SK-N-SH (cell line): ENCODE results near the gene LILRA1. TPM values are rescaled to one million over a fixed set of nuclear protein-coding genes. Genes with fewer than 3 reads are reported as not detected.

ENCODE experiments used
- CTCF ChIA-PET: fragments of 300-600, 350-600 bp; formaldehyde crosslinking; extraction: SDS; loops from one replicate; lab custom pipeline; 2021; lab: Yijun Ruan, JAX
- POLR2A ChIA-PET: fragments of 350-600 bp; sonication (Branson Sonifier 250); formaldehyde crosslinking; extraction: SDS; loops from one replicate; lab custom pipeline; 2020; ENCODE audit warnings: antibody characterized with exemption, inconsistent platforms; lab: Yijun Ruan, JAX
- DNase-seq: peaks from one replicate; pipeline ENCODE4 v3.0.0; 2012
- H2AFZ ChIP-seq: fragments of 200-600 bp; sonication (generic); 2 replicates; pipeline ENCODE4 v1.8.1; 2016; ENCODE audit warnings: antibody characterized with exemption, mild to moderate bottlenecking, low read depth
- H3F3A ChIP-seq: fragments of 200-600 bp; sonication (generic); replicated peaks from 2 replicates; pipeline ENCODE3; 2016; ENCODE audit warnings: antibody characterized with exemption, mild to moderate bottlenecking; ENCODE audit not compliant: insufficient read depth
- H3K27ac ChIP-seq, 2 experiments: fragments of 200-500 bp in 1 of 2; fragments of 200-600 bp in 1 of 2; sonication (Bioruptor generic) in 1 of 2; sonication (generic), shearing (Covaris generic) in 1 of 2; 2 replicates each; pipeline versions ENCODE4 v1.5.1 to v1.6.1; 2014 to 2016; ENCODE audit warnings: low read depth in 2 of 2, inconsistent platforms in 1 of 2, low read length in 1 of 2, mild to moderate bottlenecking in 1 of 2, mixed read lengths in 1 of 2
- H3K27me3 ChIP-seq: fragments of 200-600 bp; sonication (generic), shearing (Covaris generic); 2 replicates; pipeline ENCODE4 v1.6.1; 2016; ENCODE audit warnings: mixed run types; ENCODE audit not compliant: insufficient read depth
- H3K36me3 ChIP-seq, 2 experiments: fragments of 200-500 bp in 1 of 2; fragments of 200-600 bp in 1 of 2; sonication (Bioruptor generic) in 1 of 2; sonication (generic) in 1 of 2; replicated peaks in 1 of 2; 2 replicates each; pipeline versions ENCODE3 to v1.5.1; 2014 to 2016; ENCODE audit warnings: low read length in 1 of 2, mild to moderate bottlenecking in 1 of 2; ENCODE audit not compliant: insufficient read depth in 2 of 2, control insufficient read depth in 1 of 2
- H3K4me1 ChIP-seq, 2 experiments: fragments of 200-500 bp in 1 of 2; fragments of 200-600 bp in 1 of 2; sonication (Bioruptor generic) in 1 of 2; sonication (generic), shearing (Covaris generic) in 1 of 2; 2 replicates each; pipeline versions ENCODE4 v1.5.1 to v1.6.1; 2014 to 2016; ENCODE audit warnings: low read depth in 1 of 2, low read length in 1 of 2, mixed run types in 1 of 2; ENCODE audit not compliant: insufficient read depth in 2 of 2, control insufficient read depth in 1 of 2
- H3K4me2 ChIP-seq: fragments of 200-600 bp; sonication (generic), shearing (Covaris generic); 2 replicates; pipeline ENCODE4 v1.6.1; 2017; ENCODE audit warnings: mixed run types
- H3K4me3 ChIP-seq, 2 experiments: fragments of 200-500 bp in 1 of 2; fragments of 200-600 bp in 1 of 2; sonication (Bioruptor generic) in 1 of 2; sonication (generic), shearing (Covaris generic) in 1 of 2; 2 replicates each; pipeline versions ENCODE4 v1.5.1 to v1.8.1; 2014 to 2016; ENCODE audit warnings: low read depth in 2 of 2, inconsistent platforms in 1 of 2, low read length in 1 of 2, mild to moderate bottlenecking in 1 of 2, mixed read lengths in 1 of 2, moderate library complexity in 1 of 2
- H3K79me2 ChIP-seq: fragments of 200-600 bp; sonication (generic); 2 replicates; pipeline ENCODE4 v1.8.1; 2017; ENCODE audit warnings: mild to moderate bottlenecking; ENCODE audit not compliant: insufficient read depth
- H3K9ac ChIP-seq: fragments of 200-600 bp; sonication (generic); 2 replicates; pipeline ENCODE4 v1.6.1; 2017; ENCODE audit warnings: mixed run types
- H3K9me2 ChIP-seq: fragments of 200-600 bp; sonication (generic); 2 replicates; pipeline ENCODE4 v1.6.1; 2017; ENCODE audit warnings: mixed run types
- H3K9me3 ChIP-seq: fragments of 200-600 bp; sonication (generic); 2 replicates; pipeline ENCODE4 v1.6.1; 2017; ENCODE audit warnings: mixed run types, mild to moderate bottlenecking, moderate library complexity
- H4K20me1 ChIP-seq: fragments of 200-600 bp; sonication (generic); 2 replicates; pipeline ENCODE4 v1.6.1; 2017; ENCODE audit warnings: mild to moderate bottlenecking, mixed run types; ENCODE audit not compliant: insufficient read depth
- ELF1 ChIP-seq: IDR thresholded peaks from 2 replicates; pipeline ENCODE4 v1.4.0; 2012
- FOXM1 ChIP-seq: IDR thresholded peaks from 2 replicates; pipeline ENCODE4 v1.4.0; 2012; ENCODE audit warnings: low read depth, mild to moderate bottlenecking
- MEF2A ChIP-seq: IDR thresholded peaks from 2 replicates; pipeline ENCODE4 v1.4.0; 2012; ENCODE audit warnings: low read depth, borderline replicate concordance
- RAD21 ChIP-seq: IDR thresholded peaks from 2 replicates; pipeline ENCODE4 v1.6.1; 2012; ENCODE audit warnings: mild to moderate bottlenecking, low read length
- RFX5 ChIP-seq: IDR thresholded peaks from 2 replicates; pipeline ENCODE4 v1.6.1; 2012; ENCODE audit warnings: mild to moderate bottlenecking, improper control_type of control experiment, low read length
- SIN3A ChIP-seq: IDR thresholded peaks from 2 replicates; pipeline ENCODE4 v1.6.1; 2012; ENCODE audit warnings: low read depth, mild to moderate bottlenecking, low read length, moderate library complexity, borderline replicate concordance
- SMC3 ChIP-seq: IDR thresholded peaks from 2 replicates; pipeline ENCODE4 v1.6.1; 2012; ENCODE audit warnings: low read depth, low read length, improper control_type of control experiment
- TAF1 ChIP-seq: IDR thresholded peaks from 2 replicates; pipeline ENCODE4 v1.6.1; 2012; ENCODE audit warnings: low read depth, mild to moderate bottlenecking, low read length, moderate library complexity, borderline replicate concordance
- TCF12 ChIP-seq: IDR thresholded peaks from 2 replicates; pipeline ENCODE4 v1.4.0; 2012
- USF1 ChIP-seq: IDR thresholded peaks from 2 replicates; pipeline ENCODE4 v1.4.0; 2012; ENCODE audit warnings: low read depth, borderline replicate concordance
- USF2 ChIP-seq: fragments of 150-350 bp; IDR thresholded peaks from 2 replicates; pipeline ENCODE4 v1.6.1; 2017; ENCODE audit warnings: antibody characterized with exemption, low read length, low read depth, borderline replicate concordance
- ZBTB33 ChIP-seq: IDR thresholded peaks from 2 replicates; pipeline ENCODE4 v1.4.0; 2012; ENCODE audit warnings: low read depth, borderline replicate concordance
- WGBS: methylation state at CpG from one replicate; pipeline ENCODE4 v1.1.6; 2017; ENCODE audit warnings: low lambda C conversion rate; 5-methylcytosine and 5-hydroxymethylcytosine counted together
- polyA plus RNA-seq, 3 experiments: library from polyadenylated mRNA; depleted of rRNA; stranded (reverse); fragments of >200 nt; gene quantifications; 2 replicates each; pipeline ENCODE4 v1.2.3, GENCODE V29; 2012
- TF ChIP-seq, protein P1 (sequence below): fragments of 200-600 bp; sonication (generic); IDR thresholded peaks from 2 replicates; pipeline ENCODE4 v1.6.1; 2017; ENCODE audit warnings: antibody characterized with exemption, mild to moderate bottlenecking, moderate library complexity
- TF ChIP-seq, protein P2 (sequence below): fragments of 150-350 bp; IDR thresholded peaks from 2 replicates; pipeline ENCODE4 v1.6.1; 2016; ENCODE audit warnings: mild to moderate bottlenecking, low read depth, low read length
- TF ChIP-seq, protein P3 (sequence below): IDR thresholded peaks from 2 replicates; pipeline ENCODE4 v1.4.0; 2012; ENCODE audit warnings: low read depth

LILRA1 gene
- polyA plus RNA-seq, 1 of the 3 experiments (the other 2 are of a cell fraction) = not detected

DNA sequence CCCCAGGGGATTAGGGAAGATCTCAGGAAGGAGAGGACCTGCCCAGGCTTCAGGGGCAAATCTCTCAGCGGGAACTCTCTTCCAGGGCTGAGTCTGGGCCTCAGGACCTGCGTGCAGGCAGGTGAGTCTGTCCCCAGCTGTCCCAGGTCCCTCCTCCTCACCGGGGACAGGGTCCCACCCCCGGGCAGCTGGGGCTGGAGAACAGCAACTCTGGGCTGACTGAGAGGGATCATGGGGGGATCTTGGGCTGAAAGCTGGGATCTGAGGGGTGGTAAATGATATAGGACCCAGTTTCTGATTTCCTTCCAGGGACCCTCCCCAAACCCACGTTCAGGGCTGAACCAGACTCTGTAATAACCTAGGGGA lies 14.3 kb downstream of the LILRA1 start:
- H3K4me2 ChIP-seq = no peak overlapping the region
- no peak overlapping the region for H3K4me3 ChIP-seq
- DNase-seq = no peak
- TF ChIP-seq RAD21 (no peak), SMC3 (no peak), TAF1 (no peak), FOXM1 (no peak), USF2 (no peak), MEF2A (no peak), SIN3A (no peak), USF1 (no peak), ZBTB33 (no peak), ELF1 (no peak), TCF12 (no peak), RFX5 (no peak)
- TF ChIP-seq, protein P1, sequence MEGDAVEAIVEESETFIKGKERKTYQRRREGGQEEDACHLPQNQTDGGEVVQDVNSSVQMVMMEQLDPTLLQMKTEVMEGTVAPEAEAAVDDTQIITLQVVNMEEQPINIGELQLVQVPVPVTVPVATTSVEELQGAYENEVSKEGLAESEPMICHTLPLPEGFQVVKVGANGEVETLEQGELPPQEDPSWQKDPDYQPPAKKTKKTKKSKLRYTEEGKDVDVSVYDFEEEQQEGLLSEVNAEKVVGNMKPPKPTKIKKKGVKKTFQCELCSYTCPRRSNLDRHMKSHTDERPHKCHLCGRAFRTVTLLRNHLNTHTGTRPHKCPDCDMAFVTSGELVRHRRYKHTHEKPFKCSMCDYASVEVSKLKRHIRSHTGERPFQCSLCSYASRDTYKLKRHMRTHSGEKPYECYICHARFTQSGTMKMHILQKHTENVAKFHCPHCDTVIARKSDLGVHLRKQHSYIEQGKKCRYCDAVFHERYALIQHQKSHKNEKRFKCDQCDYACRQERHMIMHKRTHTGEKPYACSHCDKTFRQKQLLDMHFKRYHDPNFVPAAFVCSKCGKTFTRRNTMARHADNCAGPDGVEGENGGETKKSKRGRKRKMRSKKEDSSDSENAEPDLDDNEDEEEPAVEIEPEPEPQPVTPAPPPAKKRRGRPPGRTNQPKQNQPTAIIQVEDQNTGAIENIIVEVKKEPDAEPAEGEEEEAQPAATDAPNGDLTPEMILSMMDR = no peak
- TF ChIP-seq, protein P2, sequence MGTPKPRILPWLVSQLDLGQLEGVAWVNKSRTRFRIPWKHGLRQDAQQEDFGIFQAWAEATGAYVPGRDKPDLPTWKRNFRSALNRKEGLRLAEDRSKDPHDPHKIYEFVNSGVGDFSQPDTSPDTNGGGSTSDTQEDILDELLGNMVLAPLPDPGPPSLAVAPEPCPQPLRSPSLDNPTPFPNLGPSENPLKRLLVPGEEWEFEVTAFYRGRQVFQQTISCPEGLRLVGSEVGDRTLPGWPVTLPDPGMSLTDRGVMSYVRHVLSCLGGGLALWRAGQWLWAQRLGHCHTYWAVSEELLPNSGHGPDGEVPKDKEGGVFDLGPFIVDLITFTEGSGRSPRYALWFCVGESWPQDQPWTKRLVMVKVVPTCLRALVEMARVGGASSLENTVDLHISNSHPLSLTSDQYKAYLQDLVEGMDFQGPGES = no peak
- TF ChIP-seq, protein P3, sequence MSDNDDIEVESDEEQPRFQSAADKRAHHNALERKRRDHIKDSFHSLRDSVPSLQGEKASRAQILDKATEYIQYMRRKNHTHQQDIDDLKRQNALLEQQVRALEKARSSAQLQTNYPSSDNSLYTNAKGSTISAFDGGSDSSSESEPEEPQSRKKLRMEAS = no peak
- peaks cover 9% of the 10 kb centered on the region; the same call in 1 of the 2 replicates for H3K9me3 ChIP-seq
- no peak overlapping the region for H2AFZ ChIP-seq
- POLR2A ChIA-PET = no interaction called here
- CTCF ChIA-PET = no interaction called here
- H3F3A ChIP-seq = no peaks in the 10 kb centered on the region
- no peaks in the 10 kb centered on the region for H4K20me1 ChIP-seq
- H3K36me3 ChIP-seq = no peaks in the 10 kb centered on the region
- peaks cover 10% of the 10 kb centered on the region for H3K27me3 ChIP-seq
- no peaks in the 10 kb centered on the region for H3K4me1 ChIP-seq
- H3K9me2 ChIP-seq = no peaks in the 10 kb centered on the region
- no peak overlapping the region for H3K27ac ChIP-seq
- H3K79me2 ChIP-seq = no peaks in the 10 kb centered on the region
- 8% methylated on average over 1 of the region's 5 CpGs for WGBS
- H3K9ac ChIP-seq = no peak overlapping the region
